UCSD-AML1 (cell line): ENCODE data around the gene SLC6A3.
"Not testable (repeated sequence)": the region's sequence is repeated elsewhere in the genome, so short reads cannot be mapped to it uniquely, and the experiment has no call there.

ENCODE experiments used
- DNase-seq: peaks from one replicate; lab custom pipeline; 2025; ENCODE audit not compliant: unreplicated experiment; lab: John Stamatoyannopoulos, UW

Gene SLC6A3

DNA sequence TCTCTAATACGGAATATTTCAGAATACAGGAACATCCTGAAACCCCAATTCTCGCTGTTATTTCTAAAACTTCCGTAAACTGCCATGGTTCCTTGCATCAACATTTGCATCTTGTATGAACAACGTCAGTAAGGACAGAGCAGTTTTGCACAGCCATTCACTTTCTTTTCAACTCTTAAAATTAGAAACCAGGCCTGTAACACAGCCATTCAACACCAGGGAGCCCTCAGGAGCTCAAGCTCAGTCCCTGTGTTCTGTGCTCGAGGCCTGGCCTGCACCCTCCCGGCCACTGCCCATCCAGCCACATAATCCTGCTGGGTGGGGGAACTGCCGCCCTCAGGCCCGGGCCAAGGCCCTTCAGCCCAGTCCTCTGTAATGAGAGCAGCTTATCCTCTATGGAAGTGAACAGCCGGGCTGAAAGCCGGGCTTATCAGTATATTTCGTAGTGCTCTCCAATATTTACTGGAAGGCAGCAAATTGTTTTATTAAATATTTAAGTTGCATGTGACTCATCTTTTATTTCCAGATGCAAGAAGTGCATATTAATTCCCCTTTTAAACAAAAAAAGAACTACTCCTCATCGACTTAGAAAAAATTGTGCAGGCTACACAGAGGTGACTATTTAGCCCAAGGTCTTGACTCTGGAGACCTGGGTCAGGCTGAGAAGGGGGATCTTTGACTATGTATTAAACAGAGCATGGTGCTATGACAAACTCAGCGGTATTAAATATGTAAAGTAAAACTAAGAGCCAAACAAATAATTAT lies 33.2 kb upstream of the SLC6A3 start:
- no peak for DNase-seq

DNA sequence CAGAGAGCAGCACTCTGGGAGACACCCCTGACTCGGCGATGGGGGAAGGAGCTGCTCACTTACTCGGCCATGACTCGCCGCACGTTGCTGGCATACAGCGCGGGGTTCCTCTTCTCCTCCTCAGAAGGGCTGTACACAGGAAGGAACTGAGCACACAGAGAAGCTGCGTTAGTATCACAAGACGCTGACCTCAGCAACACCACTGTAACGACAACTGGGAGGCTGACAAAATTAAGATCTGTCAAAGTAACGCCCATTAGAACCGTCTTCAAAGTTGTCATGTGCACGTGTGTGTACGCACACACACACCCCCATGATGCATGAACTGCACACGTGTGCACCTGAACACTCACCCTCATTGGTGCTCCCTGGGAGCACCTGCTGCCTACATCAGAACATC lies 32.1 kb upstream of the SLC6A3 start:
- no peak for DNase-seq

DNA sequence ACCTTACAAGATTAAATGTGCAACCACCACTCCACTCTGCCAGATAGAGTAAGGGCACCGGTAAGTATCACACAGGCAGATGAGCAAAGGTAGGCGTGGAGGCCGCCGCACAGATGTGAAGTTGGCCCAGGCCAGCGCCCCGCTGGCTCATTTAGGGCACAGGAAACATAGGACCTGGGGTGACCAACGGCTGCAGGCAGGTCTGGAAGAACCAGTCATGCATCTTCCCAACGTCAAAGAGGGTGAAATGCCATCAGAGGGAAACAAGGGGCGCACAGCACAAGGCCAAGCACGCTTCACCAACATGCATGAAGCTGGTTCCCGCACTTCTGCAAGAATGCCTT lies 31.7 kb upstream of the SLC6A3 start:
- no peak for DNase-seq

DNA sequence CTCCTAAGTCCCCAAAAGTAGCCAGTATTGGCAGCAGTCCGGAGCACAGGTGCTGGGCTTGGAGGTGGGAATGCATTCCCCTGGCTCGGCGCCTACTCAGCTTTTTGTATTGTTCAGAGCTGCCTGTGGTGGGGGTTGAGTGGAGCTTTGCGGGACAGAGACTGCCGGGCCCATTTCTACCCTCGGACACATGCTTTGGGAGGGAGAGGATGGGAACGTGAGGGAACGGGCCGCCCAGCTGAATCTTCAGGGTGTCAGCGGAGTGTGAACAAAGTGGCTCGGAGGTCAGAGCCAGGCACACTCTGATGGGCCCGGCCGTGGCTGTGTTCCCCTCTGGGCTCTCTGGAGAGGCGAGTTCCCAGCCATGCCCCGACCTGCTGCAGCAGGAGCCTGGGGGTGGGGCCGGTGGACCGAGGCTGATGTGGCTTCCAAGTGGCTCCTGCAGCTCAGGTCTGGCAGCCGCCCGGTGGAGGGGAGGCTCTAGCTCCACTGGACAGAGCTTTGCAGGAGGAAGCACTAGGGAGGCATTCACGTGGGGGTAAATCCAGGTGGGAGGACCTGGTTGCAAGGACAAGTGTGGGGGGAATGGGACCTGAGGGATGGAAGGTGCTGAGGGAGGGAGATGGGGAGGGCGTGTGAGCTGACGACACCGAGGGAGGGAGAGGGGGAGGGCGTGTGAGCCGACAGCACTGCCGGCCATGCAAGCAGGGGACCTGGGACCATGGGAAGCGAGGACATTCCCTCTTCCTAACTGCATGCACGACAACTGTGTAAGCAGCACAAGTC lies 31.1 kb upstream of the SLC6A3 start:
- no peak for DNase-seq

DNA sequence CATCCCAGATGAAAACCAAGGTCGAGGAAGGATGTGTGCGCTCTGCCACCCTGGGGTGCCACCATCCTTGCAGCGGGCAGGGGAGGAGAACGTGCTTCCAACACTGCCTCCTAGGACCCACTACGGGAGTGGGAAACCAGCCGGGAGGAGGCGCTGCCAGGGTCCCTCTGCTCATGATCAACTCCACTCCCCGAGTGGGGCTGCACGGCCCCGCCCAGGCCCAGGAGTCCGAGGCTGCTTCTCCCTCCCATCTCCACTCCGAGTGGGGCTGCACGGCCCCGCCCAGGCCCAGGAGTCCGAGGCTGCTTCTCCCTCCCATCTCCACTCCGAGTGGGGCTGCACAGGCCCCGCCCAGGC lies 30.3 kb upstream of the SLC6A3 start:
- not testable (repeated sequence) for DNase-seq

DNA sequence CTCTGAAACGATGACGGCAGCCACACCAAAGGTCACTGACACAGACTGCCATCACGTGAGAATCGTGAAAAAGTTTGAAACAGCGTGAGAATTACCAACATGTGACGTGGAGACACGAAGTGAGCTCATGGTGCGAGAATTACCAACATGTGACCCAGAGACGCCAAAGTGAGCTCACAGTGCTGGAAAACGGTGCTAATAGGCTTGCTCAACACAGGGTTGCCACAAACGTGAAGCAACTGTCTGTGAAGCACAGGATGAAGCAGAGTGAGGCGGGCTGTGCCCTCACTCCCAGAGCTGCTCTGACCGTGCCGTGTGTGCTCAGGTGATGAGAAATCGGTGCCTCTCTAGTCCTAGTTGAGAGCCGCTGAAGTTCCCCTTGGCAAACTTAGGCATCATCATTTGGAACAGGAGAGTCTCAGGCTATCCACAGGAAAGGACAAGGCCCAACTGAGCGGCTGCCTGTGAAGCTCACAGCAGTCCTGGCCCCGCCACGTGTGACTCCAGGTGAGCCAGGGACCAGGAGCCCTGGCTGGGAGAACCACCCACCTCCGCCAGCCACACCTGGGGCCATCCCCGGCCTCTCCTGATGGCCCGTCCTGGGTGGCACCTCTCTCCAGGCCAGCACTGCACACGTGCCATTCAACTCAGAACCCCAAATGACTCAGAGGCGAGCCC lies 29.8 kb upstream of the SLC6A3 start:
- DNase-seq = no peak

DNA sequence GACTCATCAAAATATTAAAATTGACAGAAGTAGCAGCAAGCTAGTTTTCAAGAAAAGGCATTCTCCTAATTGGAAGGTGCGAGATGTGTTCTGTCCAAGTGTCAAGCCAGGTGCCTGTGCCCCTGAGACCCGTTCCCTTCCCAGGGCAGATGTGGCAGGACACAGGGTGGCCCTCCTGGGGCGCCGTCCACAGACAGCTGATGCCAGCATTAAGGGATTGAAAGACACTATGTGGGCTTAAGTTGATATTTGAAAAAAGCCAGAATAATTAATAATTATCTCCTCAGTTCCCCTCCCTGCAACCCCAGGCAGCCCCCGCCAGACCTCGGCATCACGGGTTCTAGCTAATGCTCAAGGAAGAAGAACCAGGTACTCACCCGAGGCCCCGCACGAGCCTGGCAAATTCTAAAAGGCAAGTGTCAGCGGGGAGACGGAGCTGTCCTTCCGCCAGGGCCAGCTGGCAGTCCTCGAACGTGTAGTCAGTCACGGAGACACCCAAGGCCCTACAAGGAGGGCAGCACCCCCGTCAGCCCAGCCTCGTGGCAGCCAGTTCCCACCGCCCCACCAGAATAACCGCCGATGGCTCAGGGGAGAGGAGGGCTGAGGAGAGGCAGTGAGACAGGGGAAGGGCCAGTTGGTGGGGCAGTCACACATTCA lies 29.1 kb upstream of the SLC6A3 start:
- no peak for DNase-seq

DNA sequence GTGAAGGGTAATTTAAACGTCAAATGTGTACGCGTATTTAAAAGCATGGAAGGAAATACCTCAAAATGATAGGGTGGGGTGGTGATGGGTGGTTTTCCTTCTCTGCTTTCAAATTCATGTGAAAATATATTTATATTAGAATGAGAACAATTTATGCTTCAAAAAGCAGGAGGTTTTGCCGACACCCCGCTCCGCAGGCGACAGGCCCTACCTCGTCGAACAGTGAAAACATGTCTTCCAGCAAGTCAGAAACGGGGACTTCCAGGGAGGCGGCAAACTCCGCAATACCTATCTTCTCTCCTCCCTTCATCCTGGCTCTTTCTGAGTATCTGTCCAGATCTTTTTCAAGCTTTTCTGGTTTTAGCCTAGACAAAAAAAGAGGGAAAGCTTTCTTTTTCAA lies 28.5 kb upstream of the SLC6A3 start:
- no peak for DNase-seq

DNA sequence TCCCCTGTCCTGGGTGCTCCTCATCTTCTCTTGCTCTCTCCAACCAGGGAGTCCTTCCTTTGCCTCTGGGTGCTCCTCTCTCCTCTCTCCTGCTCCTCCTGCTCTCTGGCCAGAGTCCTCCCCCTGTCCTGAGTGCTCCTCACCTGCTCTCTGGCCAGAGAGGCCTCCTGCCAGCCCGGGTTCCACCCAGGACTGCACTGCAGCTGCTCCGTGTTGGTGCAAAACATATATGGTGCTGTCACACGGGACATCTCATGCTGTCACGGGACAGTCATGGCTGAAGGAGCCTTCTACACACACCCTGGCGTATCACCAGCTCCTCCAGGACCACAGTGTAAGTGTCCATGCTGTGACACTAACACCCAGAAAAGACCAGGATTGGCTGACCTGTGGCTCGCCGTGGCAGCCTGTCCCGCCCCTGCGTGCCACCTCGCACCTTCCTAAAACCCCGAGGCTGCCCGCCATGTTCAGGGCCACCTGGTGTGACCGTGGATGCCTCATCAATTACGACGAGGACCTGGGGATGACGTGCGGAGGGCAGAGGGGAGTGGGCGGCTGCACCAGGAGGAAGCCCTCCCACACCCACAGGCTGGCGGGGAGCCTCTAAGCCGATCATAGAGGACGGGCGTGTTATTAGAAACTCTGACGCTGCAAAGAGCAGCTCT lies 27.9 kb upstream of the SLC6A3 start:
- no peak for DNase-seq

DNA sequence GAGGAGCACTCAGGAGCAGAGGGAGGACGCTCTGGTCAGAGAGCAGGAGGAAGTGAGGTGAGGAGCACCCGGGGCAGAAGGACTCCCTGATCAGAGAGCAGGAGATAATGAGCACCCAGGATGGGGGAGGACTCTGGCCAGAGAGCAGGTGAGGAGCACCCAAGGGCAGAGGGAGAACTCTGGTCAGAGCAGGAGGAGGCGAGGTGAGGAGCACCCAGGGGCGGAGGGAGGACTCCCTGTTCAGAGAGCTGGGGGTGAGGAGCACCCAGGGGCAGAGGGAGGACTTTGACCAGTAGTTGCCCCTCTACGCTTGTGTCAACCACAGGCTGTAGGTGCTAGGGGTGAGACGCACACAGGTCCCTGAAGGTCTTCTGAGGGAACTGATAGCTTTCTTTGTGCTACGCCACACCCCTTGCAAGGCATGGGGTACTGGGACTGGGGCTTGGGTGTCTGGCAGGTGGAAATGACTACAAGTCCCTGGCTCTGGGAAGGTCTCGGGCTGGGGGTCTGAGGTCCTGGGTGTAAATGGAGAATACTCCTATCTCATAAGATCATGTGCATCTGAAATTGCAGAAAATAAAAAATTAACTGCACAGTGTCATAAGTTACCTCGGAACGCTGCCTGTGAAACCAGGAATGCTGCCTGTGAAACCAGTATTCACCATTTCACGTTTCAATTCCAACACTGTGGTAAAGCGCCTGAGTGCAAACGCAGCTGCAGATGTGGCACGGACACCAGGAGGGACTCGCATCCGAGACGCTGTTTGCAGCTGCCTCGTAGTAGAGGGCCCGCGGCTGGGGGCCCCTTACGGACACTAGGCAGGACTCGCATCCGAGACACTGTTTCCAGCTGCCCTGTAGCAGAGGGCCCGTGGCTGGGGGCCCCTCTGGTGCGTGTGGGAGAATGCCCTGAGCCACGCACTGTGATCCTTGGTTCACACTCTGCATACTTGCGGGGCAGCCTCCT lies 27.0 kb upstream of the SLC6A3 start:
- DNase-seq = no peak

DNA sequence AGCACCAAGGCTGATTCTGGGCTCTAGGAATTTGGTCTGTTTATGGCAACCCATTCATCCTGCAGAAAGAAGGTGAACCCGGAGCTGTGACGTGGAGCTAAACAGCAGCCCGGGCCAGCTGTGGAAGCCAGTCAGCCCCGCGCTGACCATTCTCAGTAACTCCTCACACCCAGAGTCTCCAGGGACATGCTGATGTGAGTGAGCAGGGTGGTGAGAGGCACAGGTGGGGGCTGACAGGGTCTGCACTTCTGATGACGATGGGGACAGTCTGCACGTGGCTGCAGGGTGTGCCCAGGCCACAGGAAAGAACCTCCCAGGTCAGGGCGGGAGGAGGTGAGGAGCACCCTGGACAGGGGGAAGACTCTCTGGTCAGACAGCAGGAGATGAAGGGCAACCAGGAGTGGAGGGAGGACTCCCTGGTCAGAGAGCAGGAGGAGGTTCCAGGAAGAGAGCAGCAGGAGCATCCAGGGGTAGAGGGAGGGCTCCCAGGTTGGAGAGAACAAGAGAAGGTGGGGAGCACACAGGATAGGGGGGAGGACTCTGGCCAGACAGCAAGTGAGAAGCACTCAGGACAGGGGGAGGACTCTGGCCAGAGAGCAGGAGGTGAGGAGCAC lies 26.1 kb upstream of the SLC6A3 start:
- no peak for DNase-seq

DNA sequence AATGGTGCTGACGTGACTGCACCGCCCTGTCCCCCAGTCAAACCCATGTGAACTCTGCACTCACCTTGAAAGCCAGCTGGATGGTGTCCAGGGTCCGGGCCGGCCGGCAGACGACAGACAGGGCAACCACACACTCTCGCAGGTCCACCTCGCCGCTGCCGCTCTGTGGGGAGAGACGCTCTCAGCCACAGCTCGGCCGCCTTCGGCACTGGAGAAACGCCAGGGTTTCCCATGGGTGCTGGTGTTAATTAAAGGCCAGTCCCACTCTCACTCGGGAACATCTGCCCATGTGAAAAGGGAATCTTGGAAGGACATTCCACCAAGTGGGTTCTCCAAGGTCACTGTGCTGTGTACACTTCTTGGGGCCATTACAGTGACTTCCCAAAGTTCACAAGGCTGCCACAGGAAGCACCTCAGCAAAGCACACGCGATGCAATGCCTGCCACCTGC lies 25.5 kb upstream of the SLC6A3 start:
- DNase-seq = no peak

DNA sequence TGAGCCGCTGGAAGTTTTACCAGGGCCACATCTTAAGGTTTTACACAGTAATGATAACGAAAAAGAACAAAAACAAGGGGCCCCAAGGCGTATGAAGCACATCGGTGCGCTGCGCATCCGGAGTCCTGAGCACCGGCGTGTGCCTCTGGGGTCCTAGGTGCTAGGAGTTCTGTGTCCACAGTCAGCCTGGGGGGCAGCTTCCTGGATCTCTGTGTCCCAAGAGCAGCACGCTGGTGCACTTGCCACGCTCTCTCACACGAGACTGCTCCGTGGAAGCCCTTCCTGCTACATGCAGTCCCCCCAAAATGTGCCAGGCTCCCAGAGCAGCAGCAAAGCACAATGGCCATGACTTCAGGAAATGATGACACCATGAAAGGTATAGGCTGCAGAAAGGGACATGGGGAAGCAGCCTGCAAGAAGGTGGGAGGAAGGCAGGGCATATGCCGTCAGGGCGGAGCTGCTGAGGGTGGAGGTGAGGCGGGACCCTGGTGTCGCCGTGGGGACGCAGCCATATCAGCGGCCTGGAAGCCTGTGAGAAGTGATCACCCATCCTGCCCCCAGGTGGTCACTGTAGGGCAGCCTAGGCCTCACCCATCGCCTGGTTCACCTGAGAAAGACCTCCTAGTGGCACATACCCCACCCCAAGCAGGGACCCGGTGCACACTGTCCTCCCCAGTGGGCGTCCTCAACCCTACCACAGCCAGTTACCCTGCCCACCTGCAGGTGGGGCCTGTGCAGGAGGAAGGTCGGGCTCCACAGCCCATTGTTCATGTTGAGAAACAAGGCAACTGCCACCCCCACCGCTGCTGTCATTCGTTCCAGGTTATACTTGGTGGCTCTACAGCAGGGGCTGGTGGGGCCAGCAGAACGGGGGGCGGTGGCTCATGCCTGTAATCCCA lies 23.6 kb upstream of the SLC6A3 start:
- no peak for DNase-seq

DNA sequence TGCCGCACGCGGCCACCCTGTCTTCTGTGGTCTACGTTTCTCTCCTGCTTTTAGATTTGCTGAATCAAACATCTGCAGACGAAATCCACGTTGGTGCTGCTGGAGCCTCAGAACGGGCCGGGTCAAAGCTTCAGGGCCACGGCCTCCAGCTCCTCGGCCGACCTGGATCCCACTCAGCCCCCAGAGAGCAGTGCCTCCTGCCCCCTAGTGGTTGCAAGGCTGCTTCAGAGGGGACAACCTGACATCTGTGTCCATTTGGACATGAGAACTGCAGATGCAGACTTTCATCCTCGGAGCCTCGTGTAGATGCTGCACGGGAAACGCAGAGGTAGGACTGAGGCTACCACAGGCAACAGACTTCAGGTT lies 23.0 kb upstream of the SLC6A3 start:
- DNase-seq = no peak

DNA sequence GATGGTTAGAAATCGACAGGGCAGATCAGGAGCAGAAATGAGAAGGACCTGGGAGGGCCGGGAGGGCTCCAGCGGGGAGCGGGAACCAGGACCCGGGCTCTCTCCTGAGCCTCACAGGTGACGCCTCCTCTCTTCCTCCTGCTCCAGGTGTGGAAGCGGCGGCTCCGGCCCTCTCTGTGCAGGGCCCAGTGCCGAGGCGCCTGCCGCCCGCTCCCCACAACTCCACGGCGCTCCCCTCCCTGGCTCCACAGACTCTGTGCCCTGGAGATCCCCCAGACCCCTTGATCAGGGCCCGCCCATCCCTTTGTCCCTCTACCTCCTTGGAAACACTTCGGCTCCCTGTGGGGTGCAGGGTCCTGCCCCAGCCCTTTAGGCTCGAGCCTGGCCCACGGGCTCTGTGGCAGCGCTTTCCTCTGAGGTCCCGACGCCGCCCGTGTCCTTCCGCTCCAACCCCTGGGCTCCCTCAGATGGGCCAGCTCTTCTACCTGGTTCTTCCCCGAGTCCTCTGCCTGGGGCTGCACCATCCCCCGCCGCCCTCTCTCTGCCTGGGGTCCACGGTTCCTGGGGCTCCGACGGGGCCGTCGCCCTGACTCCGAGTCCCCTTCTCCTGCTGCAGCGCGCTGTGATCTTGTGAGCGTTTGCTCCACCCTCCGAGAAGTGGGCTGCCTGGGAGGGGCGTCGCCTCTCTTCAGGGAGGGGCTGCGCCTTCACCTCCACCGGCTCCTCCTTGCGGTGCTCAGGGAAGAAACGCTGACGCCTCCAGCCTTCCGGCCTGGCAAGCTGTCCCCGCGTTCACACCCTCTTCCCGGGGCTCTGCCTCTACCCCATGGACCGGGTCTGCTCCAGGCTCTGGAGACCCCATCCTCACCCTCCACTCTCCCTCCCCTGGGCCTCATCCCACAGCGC lies 22.4 kb upstream of the SLC6A3 start:
- DNase-seq = no peak

DNA sequence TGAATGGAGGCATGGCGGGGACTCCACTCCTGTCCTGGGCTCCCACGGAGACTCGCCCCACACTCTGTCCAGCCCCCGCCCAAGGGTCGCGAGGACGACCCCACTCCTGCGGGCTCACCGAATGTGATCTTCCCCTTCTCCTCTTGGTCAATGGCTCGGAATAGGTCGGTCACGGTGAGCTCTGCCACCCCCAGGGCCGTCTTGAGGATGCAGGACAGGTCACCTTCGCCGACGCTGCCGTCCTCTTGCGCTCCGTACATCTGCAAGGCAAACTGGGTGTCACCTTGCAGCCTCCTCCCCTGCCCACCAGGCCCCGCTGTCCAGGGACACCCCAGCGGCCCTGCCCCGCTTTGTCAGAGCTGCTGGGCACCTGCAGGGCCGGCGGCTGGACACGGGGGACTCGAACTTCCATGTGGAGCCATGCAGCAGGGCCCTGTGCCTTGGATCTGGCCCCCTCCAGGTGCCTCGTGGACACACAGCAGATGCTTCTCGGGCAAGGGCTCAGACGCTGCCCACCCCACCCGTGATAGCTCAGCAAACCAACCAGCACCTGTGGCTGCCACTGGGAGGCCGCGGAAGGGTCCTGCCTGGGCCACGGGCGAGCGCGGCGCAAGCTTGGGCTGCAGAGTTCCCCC lies 21.5 kb upstream of the SLC6A3 start:
- no peak for DNase-seq

DNA sequence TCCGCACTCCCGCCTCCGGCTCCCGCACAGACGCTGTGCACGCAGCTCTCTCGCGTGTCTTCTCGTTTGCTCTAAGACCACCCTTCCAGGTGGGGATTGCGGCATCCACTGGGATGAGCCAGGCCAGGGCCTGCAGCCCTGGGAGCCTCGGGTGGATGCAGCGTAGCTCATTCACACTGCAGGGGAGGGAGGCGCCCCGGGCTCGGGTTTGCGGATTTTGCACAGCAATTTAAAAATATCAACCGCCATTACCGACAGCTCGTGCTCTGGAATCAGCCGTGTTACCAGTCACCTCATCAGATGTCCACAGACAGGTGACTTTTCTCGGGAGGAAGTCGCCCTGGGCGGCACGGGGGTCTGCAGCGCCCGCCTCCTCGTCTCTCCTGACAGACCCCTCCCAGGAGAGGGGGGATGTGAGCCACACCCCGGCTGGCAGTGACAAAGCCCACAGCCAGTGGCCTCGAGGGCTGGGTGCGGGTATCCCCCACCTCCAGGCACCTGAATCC lies 20.8 kb upstream of the SLC6A3 start:
- no peak for DNase-seq
